A375 (cell line): ENCODE measurements around the gene PPEF1. TPM values are rescaled to one million over a fixed set of nuclear protein-coding genes. Genes with fewer than 3 reads are reported as not detected.

Source experiments
- total RNA-seq: library from RNA; depleted of rRNA; stranded (reverse); fragments of >200 nt; shearing (Covaris generic); gene quantifications from 2 replicates; pipeline ENCODE4 v1.2.3, GENCODE V29; 2014; rRNA removed

Gene PPEF1
- 0.05 and 0.08 TPM in 2 replicates for total RNA-seq

DNA sequence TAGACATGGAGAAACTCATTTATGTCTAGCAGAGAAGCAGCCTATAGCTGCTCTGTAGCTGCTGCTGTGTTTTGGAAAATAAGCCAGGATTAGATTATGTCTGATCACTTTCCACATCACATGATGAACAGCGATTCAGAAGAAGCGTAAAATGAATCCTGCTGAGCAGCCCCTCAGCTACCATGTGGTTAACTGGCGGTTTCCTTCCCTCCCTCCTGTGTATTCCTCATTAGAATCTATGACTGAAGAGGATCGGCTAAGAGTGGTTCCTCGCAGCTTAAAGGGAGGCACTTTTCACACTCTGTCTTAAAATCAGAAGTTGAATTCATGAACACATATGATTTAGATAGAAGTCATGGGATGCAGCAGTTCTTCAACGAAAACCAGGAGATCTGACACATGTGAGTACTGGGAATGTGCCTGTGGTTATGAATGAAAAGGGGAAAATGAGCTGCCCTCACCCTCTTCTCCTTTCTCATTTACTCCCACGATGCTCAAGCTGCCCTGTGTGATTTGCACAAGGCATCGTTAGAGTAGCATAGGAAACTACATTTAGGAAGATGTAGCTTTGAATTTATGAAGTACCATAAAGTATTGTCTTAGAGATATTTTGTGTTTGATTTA lies at the start of gene PPEF1:
Gene PPEF1 (plus strand): TSS at position 220 of the 624 bp plus-strand sequence. CDS start 136 bp downstream, at position 356.

GRCh38 chrX:18672008-18672407 lies 35.4 kb upstream of the PPEF1 start, which contains the start of gene RS1:
Gene RS1 (minus strand): TSS chrX:18672108. CDS start chrX:18672068, 40 bp downstream.

Other genes with a start within 250 kb of the PPEF1 start
- not detected in 2 replicates for gene RS1, start 35.5 kb upstream of the PPEF1 start, total RNA-seq